Inflammatory macrophage treated with lipopolysaccharide for 1 hour (primary cell): Measurements from ENCODE around the gene USE1.
A peak's percentile ranks its signal among the peaks of the same experiment; 100 is the strongest.

ENCODE experiments used
- DNase-seq, 2 donors: peaks; one replicate each; pipeline ENCODE4 v3.0.0-alpha.2; 2020 to 2022

USE1 gene

DNA sequence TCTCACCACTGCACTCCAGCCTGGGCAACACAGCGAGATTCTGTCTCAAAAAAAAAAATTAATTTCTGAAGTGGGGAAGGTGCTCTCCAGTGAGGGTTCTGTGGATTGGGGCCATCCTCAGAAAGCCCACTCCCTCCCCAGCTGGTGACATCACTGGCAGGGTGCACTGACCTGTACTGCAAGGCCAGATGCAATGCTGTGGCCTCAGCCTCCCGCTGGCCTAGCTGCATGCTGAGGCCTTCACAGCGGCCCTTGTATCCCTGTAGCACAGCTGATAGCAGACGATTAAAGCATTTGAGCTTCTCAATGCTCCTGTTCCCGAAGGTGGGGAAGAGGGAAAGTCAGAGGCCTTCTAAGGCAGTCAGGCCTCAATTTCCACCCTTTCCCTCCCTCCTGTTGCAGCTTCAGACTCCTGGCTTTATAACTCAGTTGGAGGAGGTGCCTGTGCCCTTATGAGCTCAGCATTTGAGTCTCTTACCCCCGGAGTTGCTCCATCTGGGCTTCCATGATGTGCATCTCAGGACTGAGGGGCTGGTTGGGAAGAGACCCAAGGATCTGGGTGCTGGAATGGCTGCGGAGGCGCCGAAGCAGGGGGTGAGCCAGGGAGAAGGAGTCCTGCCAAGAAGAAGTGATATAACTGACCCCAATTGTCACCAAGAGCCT lies 44.1 kb downstream of the USE1 start:
- DNase-seq: no peak

DNA sequence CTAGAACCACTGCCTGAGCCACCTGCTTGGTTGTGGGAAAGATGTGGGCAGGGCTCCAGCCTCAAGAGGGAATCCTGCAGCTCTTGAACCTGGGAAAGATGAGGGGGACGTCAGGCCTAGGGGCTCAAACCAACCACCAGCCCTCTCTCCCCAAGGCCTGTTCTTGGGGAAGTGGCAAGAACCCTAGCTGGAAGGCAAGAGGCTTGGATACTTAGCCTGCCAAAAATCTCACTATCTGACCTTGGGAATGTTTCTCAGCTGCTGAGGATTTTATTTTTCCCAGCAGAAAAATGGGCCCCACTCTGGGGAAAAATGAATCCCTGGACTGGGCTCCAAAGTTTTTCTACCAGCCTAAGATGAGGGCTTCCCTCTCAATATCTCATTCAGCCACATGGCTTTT lies 44.8 kb downstream of the USE1 start:
- no peak for DNase-seq

DNA sequence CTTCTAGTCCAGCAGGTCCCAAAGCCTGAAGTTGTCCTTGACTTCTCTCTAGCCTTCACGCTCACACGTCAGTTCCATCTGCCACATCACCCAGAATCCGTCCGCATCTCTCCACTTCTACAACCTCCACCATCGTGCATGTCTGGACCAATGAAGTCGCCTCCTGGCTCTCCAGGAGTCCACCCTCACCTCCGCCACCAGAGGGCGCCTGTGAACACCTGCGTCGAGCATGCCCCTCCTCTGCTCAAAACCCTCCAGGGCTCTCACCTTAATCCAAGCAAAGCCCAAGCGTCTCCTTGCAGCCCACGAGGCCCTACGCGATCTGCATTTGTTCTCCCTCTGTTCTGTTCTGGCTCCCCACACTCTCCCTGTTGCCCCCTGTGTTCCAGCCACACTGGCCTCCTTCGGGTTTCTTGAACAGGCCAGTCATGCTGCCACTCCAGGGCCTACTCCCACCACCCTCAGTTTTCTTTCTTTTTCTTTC lies 45.7 kb downstream of the USE1 start:
- DNase-seq: peak; percentile 69 to 89

DNA sequence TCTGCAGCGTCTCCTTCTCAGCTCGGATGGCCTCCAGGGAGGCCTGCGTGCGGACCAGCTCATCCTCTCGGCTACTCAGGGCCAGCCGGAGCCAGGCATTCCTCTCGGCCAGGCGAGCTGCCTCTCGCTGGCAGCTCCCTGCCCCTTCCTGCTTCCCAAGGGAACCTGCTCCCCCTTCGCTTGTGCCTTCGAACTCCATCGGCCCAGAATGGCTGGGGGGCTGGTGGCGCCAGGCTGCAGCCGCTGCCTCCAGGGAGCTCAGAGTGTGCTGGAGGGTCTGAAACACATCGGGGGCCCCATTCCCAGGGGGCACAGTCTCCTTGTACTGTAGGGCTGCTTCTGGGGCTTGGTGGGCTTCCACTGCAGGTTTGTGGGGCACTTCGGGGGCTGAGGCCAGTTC lies 47.4 kb downstream of the USE1 start:
- DNase-seq: no peak

DNA sequence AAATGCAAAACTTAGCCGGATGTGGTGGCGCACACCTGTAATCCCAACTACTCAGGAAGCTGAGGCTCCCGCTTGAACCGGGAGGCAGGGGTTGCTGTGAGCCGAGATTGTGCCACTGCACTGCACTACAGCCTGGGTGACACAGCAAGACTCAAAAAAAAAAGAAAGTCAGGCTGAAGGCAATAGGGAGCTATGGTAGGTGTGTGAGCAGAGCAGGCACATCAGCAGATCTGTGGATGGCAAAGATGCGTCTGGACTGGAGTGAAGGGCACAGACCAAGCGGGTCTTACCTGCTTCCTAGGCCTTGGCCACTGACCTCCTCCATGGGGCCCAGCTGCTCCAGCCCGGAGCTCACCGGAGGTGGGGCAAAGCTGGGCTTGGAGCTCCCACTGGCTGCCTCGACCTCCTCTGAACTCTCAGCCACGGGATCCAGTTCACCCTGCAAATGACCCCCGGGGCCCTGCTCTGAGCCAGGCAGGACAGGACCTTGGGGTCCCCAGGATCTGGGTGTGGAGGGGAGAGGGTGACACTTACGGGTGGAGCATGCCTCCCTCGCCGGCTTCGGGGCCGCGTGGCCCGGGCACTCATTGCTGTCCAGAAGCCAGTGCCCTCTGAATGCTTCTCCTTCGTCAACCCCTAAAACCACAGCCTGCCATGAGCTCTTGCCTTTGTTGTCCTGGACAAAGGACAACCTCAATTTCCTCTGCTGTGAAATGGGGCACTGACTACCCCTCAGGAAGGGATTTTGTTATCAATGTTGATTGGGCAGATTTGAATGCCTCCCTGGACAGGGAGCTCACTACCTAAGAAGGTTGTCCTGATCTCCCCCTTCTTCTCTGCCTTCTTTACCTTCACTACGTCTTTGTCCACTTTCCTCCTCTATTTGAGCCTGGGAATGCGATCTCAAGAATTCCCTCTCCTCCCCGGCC lies 48.8 kb downstream of the USE1 start:
- DNase-seq: no peak

GRCh38 chr19:17264641-17264979 lies 49.5 kb downstream of the USE1 start, which contains the start of gene USHBP1:
TSS of gene USHBP1 (minus strand) at chr19:17264745. CDS start at chr19:17264299, 446 bp downstream.
- DNase-seq: no peak

DNA sequence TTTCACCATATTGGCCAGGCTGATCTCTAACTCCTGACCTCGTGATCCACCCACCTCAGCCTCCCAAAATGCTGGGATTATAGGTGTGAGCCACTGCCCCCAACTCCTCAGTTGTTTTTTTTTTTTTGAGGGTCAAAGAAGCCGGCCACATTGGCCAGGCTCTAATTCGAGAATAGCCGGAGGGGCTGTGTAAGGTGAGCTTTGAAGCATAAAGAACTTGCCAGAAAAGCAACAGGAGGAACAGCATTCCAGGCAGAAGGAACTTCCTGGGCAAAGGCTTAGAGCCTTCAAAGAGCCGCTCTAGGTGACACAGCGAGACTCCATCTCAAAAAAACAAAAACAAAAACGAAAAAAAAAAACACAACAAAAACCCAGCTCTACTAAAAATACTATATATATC lies 50.9 kb downstream of the USE1 start:
- no peak for DNase-seq

DNA sequence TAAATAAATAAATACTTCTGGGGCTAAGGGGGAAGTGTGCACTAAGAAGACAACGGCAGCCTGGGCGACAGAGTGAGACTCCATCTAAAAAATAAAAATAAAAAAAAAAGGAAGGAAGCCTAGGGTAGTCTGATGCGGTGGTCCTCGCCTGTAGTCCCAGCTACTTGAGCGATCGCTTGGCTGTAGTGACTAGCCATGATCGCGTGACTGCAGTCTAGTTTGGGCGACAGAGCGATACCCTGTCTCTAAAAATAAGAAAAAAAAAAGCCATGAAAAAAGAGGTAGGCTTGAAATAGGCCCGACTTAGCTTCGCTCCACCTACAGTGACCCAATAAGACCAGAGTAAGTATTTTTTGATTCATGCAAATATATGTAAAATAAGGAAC lies 51.4 kb downstream of the USE1 start:
- no peak for DNase-seq

- DNase-seq: peak; percentile 99 to 100
Observed at GRCh38 chr19:17266975-17267788, 52.0 kb downstream of the USE1 start, which contains the start of gene BABAM1. TSS of gene BABAM1 (plus strand) at chr19:17267443. CDS start at chr19:17268807, 1,364 bp downstream.

DNA sequence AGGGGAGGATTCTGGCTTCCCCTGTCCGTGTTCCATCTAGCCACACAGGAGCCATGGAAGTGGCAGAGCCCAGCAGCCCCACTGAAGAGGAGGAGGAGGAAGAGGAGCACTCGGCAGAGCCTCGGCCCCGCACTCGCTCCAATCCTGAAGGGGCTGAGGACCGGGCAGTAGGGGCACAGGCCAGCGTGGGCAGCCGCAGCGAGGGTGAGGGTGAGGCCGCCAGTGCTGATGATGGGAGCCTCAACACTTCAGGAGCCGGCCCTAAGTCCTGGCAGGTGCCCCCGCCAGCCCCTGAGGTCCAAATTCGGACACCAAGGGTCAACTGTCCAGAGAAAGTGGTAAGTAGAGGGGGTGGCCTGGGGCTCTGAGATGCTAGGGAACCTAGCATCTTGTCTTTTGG lies 53.6 kb downstream of the USE1 start:
- DNase-seq: no peak
